OCI-LY3 (cell line): ENCODE measurements around the gene EPHA5.

Source experiments
- EZH2phosphoT487 ChIP-seq: fragments of 200-600 bp; shearing (Covaris generic); IDR thresholded peaks from 2 replicates; pipeline ENCODE4 v1.6.1; 2018; ENCODE audit warnings: antibody characterized with exemption, mixed run types, low read depth
- TF ChIP-seq, protein P1 (sequence below): fragments of 200-600, 300-600 bp; sonication (generic); IDR thresholded peaks from 2 replicates; pipeline ENCODE4 v1.5.1; 2014; ENCODE audit warnings: antibody characterized with exemption, low read length, low read depth

DNA sequence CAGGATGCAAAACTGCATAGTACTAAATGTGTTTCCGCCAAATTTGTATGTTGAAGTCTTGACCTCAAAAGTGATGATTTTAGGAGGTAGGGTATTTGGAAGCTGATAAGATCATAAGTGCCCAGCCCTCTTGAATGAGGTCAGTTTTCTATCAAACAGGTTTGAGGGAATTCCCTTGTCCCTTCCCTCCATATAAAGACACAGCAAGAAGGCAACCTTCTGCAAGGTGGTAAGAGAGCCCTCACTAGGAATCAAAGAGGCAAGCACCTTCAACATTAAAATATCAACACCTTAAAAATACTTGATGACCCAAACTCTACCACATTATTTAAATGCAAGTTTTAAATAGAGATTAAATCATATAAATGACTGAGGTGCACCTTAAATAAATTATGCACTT lies 288.6 kb downstream of the EPHA5 start:
- TF ChIP-seq, protein P1, sequence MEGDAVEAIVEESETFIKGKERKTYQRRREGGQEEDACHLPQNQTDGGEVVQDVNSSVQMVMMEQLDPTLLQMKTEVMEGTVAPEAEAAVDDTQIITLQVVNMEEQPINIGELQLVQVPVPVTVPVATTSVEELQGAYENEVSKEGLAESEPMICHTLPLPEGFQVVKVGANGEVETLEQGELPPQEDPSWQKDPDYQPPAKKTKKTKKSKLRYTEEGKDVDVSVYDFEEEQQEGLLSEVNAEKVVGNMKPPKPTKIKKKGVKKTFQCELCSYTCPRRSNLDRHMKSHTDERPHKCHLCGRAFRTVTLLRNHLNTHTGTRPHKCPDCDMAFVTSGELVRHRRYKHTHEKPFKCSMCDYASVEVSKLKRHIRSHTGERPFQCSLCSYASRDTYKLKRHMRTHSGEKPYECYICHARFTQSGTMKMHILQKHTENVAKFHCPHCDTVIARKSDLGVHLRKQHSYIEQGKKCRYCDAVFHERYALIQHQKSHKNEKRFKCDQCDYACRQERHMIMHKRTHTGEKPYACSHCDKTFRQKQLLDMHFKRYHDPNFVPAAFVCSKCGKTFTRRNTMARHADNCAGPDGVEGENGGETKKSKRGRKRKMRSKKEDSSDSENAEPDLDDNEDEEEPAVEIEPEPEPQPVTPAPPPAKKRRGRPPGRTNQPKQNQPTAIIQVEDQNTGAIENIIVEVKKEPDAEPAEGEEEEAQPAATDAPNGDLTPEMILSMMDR, result no peak
- TF ChIP-seq EZH2phosphoT487, result no peak
